NCI-H1436 (cell line): ENCODE measurements around the gene SOCS4.
"Not testable (repeated sequence)": the region's sequence is repeated elsewhere in the genome, so short reads cannot be mapped to it uniquely, and the experiment has no call there.

Source experiments
- DNase-seq: peaks from one replicate; lab custom pipeline; 2025; lab: John Stamatoyannopoulos, UW

Gene SOCS4

DNA sequence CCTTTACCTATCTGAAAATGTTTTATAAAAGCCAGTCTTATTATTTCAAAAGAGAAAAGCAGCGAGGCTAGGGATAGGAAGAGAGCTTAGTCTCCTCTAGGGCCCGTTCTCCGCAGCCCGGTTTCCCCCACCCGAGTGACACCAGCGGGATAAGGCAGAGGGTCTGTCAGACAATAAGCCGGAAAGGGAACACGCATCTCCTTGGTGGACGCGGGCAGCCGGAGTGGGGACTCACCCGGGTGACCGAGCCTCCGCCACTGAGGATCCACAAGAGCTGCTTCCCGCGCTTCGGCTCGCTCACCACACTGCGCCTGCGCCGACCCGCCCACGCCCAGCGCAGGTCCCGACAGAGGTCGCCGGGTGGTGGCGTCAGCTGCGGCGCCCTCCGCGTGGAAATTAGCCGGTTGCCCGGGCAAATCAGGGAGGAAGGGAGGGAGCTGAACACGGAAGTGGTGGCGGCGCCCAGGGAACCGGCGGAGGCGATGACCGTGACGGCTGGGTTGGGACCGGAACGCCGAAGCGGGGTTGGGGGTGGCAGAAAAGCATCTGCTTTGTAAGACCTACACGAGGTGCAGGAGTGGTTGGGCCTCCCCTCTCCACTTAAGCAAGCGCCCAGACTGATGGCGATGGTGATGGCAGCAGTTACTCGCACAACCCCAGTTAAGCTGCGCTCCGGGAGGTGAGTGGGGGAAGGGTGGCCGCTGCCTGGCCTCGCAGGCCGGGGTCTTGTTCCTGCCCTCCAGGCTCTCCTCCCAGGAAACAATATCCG lies at the start of gene SOCS4, which contains the start of gene WDHD1:
SOCS4 (plus strand) TSS at position 444 of the 769 bp plus-strand sequence. CDS start 15,806 bp downstream, outside the sequence.
WDHD1 (minus strand) TSS at position 307 of the 769 bp plus-strand sequence. CDS start 312 bp downstream, outside the sequence.
- DNase-seq: peak; percentile 89

DNA sequence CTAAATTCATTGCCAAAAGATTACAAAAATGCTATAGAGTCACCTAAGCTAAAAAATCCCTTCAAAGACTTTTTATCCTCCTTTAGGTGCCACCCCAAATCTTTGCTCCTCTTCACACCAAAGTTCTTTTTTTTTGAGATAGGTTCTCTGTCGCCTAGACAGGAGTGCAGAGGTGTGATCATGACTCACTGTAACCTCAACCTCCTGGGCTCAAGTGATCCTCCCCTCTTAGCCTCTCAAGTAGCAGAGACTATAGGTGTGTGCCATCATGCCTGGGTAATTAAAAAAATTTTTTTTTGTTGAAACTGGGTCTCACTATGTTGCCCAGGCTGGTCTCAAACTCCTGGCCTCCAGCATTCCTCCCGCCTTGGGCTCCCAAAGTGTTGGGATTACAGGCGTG lies 48.0 kb upstream of the SOCS4 start:
- no peak for DNase-seq

DNA sequence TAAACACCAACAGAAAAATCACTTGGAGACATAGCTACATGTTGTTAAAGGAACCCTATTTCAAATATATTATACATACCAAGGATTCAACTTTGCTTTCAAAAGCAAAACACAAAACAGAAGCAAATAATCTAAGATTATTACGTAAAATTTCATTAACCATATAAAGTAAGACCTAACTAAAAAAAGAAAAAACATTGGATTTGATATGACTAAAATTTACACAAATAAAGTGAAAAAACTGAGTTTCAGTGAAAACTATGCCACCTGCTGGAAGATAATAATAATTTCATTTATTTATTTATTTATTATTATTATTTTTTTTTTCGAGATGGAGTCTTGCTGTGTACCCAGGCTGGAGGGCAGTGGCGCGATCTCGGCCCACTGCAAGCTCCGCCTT lies 45.3 kb upstream of the SOCS4 start:
- no peak for DNase-seq

- no peak for DNase-seq
Observed at GRCh38 chr14:54985156-54985555, 41.9 kb upstream of the SOCS4 start.

GRCh38 chr14:55000381-55000780 lies 26.7 kb upstream of the SOCS4 start:
- DNase-seq: no peak

DNA sequence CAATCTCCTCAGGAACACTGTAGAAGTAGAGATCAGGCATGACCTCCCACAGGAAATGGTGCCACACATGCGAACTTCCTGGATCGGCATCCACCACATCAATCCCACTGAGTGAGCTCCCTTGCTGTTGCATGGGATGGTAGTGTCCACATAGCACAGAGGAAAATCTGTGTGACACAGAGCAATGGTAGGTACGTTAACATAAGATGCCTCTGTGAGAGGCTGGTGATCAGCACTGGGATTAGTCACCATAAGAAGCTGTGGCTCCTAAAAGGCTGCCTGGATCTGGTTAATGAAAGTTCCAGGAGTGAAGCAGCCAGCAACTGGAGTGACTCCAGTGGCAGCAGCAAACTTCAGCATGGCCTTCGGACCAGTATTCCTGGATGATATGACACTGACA lies 22.0 kb upstream of the SOCS4 start:
- DNase-seq: no peak

GRCh38 chr14:55015006-55015405 lies 12.0 kb upstream of the SOCS4 start:
- no peak for DNase-seq

GRCh38 chr14:55019968-55020554 lies 7.0 kb upstream of the SOCS4 start:
- DNase-seq: no peak

DNA sequence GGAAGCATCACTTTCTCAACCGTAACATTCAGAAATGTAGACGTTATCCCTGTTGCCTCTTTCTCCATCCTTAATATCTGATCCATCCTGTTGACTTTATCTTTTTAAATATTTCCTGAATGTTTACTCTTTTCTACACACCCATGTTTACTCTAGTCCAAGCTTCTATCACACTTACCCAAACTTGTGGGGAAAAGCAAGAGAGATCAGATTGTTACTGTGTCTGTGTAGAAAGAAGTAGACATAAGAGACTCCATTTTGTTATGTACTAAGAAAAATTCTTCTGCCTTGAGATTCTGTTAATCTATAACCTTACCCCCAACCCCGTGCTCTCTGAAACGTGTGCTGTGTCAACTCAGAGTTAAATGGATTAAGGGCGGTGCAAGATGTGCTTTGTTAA lies 2.7 kb upstream of the SOCS4 start:
- not testable (repeated sequence) for DNase-seq

DNA sequence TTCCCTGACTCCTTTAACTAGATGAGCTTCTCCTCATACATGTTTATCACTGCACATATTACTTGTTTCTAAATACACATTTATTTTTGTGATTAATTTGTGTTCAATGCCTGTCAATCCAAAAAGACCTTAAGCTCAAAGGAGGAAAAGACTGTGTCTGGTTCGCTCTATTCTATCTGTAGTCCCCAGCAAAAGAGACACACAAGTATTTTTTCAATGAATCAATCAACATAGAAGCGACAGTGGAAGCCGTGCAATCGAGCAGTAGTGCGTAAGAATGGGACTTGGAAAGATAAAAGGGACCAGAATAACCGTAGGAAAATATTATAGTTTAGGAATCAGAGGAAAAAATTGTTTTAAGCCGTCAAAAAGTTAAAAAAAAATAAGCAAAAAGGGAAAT lies 1.1 kb upstream of the SOCS4 start:
- no peak for DNase-seq

- DNase-seq: no peak
Observed at GRCh38 chr14:55026441-55026792, 619 bp upstream of the SOCS4 start.

GRCh38 chr14:55028066-55028465 lies 1.0 kb downstream of the SOCS4 start:
- no peak for DNase-seq

- no peak for DNase-seq
Observed at GRCh38 chr14:55028476-55028875, 1.4 kb downstream of the SOCS4 start.

DNA sequence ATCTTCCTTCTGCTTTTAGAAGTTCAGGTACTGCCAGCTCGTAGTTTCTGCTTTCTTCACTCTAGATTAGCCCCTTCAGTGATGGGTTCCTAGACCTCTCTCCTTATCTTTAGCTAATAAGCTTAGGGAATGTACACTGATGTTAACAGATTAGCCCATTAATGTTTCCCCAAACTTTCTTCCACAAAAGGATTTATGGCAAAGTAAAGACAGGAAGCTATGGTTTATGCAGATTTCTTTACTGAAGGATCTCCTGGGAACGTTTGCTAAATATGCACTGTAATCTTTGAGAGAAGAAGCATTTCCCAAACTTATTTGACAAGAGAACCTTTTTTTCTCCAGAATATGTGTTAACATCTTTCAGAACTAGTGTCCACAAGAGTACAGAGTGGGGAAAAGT lies 4.2 kb downstream of the SOCS4 start:
- DNase-seq: no peak

DNA sequence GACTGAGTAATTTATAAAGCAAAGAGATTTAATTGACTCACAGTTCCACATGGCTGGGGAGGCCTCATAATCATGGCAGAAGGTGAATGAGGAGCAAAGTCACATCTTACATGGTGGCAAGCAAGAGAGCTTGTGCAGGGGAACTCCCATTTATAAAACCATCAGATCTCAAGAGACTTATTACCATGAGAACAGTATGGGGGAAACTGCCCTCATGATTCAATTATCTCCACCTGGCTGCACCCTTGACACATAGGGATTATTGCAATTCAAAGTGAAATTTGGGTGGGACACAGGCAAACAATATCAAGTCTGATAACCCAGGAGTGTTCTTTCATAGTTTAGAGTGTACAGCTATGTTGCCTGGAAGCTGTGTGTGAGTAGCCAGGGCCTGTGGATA lies 11.0 kb downstream of the SOCS4 start:
- DNase-seq: not testable (repeated sequence)

DNA sequence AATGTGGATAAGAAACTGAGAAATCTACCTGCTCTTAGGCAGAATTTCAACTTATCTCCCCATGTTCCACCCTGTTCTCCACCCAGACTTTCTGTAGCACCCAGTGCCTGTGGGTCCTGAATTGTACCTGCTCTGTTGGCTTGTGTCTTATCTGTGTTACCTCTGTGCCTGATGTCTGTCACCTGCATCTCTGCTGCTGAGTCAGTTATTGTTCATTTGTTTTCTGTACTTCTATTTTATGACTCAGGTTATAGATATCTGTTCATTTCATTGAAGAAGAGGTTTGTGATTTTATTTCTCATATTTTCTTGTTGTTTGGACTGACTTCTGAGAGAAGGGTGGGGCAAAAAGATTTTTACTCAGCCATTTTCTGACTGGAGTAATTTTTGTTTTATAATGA lies 11.7 kb downstream of the SOCS4 start:
- DNase-seq: no peak

DNA sequence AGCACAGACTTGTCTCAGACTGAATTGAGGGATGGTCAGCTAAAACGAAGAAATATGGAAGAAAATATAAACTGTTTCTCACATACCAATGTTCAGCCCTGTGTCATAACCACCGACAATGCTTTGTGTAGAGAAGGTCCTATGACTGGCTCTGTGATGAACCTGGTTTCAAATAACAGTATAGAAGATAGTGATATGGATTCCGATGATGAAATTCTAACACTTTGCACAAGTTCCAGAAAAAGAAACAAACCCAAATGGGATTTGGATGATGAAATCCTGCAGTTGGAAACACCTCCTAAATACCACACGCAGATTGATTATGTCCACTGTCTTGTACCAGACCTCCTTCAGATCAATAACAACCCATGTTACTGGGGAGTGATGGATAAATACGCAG lies 16.5 kb downstream of the SOCS4 start:
- no peak for DNase-seq

GRCh38 chr14:55045087-55045486 lies 18.1 kb downstream of the SOCS4 start:
- no peak for DNase-seq

GRCh38 chr14:55047301-55048053 lies 20.4 kb downstream of the SOCS4 start:
- DNase-seq: no peak

DNA sequence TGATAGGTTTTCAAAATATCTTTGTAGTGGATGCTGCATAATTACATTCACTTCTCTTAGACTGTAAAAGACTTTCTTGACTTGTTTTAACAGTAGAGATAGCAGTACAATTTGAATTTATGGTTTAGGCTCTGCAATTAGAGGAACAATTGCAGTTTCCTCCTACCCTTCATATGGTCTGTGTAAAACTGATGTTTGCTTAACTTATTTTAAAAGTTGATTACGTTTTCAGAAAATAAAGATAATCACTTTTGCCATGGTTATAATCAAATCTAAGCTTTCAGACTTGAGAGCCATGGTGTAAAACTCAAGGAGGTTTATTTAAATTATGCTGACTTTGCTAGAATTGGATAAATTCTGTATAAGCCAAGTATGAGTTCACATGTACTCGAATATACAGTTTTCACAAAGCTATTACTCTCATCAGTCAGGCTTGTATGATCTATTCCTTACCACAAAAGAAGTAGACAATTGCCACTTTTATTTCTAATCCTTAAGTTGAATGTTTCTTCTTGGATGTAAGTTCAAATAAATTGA lies 21.9 kb downstream of the SOCS4 start:
- no peak for DNase-seq

DNA sequence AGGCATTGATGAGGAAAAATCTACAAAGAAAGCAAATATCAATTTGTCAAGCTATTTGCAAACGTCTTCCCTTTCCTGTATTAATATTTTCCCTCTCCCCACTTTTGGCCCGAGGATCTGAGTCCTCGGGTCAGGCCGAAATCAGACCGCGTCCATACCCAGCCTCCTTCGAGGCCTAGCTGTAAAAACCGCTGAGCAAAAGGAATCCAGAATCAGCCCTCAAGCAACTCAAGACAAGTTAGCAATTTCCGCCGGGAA lies 24.1 kb downstream of the SOCS4 start:
- DNase-seq: no peak

DNA sequence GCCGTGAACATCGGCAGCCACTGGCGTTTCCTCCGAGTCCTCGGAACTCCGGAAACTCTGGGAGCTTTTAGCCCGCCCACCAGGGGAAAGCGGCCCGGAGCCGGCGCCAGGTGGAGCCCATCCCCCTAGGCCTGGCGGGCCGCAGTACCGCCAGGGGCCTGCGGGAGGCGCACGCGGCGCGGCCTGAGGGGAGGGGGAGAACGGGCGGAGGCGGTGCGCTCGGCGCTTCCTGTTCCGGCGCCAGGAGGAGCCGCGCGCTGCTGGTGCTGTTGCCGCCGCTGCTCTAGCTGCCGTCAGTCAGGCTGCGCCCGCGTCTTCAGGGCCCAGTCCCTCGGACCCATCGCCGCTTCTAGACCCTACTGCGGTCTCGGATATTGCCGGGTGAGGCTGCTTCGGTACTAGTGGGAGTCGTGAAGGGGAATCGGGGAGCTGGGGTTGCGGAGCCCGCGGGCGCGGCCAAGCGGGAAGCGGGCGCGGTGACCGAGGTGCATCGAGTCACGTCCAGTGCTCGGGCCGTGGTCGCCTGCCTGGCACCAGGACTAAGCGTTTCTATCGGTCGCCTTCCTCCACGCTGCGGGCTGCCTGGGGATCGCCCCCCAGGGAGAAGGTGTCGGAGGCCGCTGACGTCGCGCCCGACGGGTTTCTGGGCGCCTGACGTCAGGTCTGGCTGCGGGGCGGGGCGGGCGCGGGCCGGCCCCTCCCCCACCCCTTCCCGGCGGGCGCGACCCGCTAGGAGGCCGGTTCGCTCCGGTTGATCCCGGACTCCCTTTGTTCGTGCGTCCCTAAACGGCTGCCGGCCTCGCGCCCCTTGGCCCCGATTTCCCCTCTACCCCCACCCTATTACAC lies 24.6 kb downstream of the SOCS4 start, which contains the start of gene MAPK1IP1L:
MAPK1IP1L (plus strand) TSS at position 225 of the 846 bp plus-strand sequence. CDS start 10,037 bp downstream, outside the sequence.
- DNase-seq: peak; percentile 83
